Caco-2 (cell line): ENCODE results near the gene FAM13A. TPM values are rescaled to one million over a fixed set of nuclear protein-coding genes. Genes with fewer than 3 reads are reported as not detected.

Source experiments
- BruUV-seq: library from RNA; stranded (reverse); fragments of 400-500 nt; replicated peaks from 2 replicates; lab custom pipeline; 2021; lab: Mats Ljungman, UMichigan
- CTCF ChIA-PET: fragments of 300-600 bp; sonication (Branson Sonifier 250); formaldehyde crosslinking; loops from one replicate; lab custom pipeline; 2022; ENCODE audit warnings: antibody characterized with exemption; lab: Charles Lee
- POLR2A ChIA-PET: fragments of 300-600 bp; sonication (Branson Sonifier 250); formaldehyde crosslinking; loops from one replicate; lab custom pipeline; 2022; ENCODE audit warnings: antibody characterized with exemption; lab: Charles Lee
- DNase-seq, 2 experiments: peaks; one replicate each; pipeline versions ENCODE4 v3.0.0 to v3.0.0-alpha.2; 2020 to 2022
- H3K27me3 ChIP-seq: replicated peaks from 2 replicates; pipeline ENCODE4 v1.6.0; 2011; ENCODE audit warnings: low read length; ENCODE audit not compliant: control insufficient read depth, insufficient read depth
- H3K36me3 ChIP-seq: 2 replicates; pipeline ENCODE4 v1.5.1; 2011; ENCODE audit warnings: low read length; ENCODE audit not compliant: control insufficient read depth, insufficient read depth
- H3K4me1 ChIP-seq: fragments of 250-450 bp; sonication (Bioruptor Pico); 2 replicates; pipeline ENCODE4 v1.5.1; 2020; ENCODE audit warnings: mild to moderate bottlenecking
- H3K4me3 ChIP-seq: 2 replicates; pipeline ENCODE4 v1.5.1; 2011; ENCODE audit warnings: low read depth, mild to moderate bottlenecking, control low read depth, low read length
- H3K9me3 ChIP-seq: fragments of 250-450 bp; sonication (Bioruptor Pico); 2 replicates; pipeline ENCODE4 v1.5.1; 2020; ENCODE audit warnings: mild to moderate bottlenecking, moderate library complexity
- H3K27ac Mint-ChIP-seq: one replicate; pipeline ENCODE4 v1.8.0; 2022; ENCODE audit warnings: mixed read lengths; ENCODE audit not compliant: unreplicated experiment
- H3K27me3 Mint-ChIP-seq: one replicate; pipeline ENCODE4 v1.8.0; 2022; ENCODE audit warnings: mixed read lengths; ENCODE audit not compliant: insufficient read depth, unreplicated experiment
- H3K36me3 Mint-ChIP-seq: one replicate; pipeline ENCODE4 v1.8.0; 2022; ENCODE audit warnings: mild to moderate bottlenecking, mixed read lengths; ENCODE audit not compliant: insufficient read depth, unreplicated experiment
- H3K4me1 Mint-ChIP-seq: one replicate; pipeline ENCODE4 v1.8.0; 2022; ENCODE audit warnings: low read depth, mixed read lengths; ENCODE audit not compliant: unreplicated experiment
- H3K4me3 Mint-ChIP-seq: one replicate; pipeline ENCODE4 v1.8.0; 2022; ENCODE audit warnings: mild to moderate bottlenecking, moderate library complexity, mixed read lengths; ENCODE audit not compliant: unreplicated experiment
- H3K9me3 Mint-ChIP-seq: one replicate; pipeline ENCODE4 v1.8.0; 2022; ENCODE audit warnings: mixed read lengths; ENCODE audit not compliant: unreplicated experiment
- intact Hi-C: fragments of 100-400 bp; cut with micrococcal nuclease; formaldehyde crosslinking; loops from one replicate; pipeline ENCODE4 v1.10.0; 2022; ENCODE audit not compliant: unreplicated experiment
- total RNA-seq: library from RNA; stranded (reverse); gene quantifications from 2 replicates; pipeline ENCODE4 v1.2.3, GENCODE V29; 2022
- TF ChIP-seq, protein P1 (sequence below), 2 experiments: fragments of 200-600 bp in 1 of 2; IDR thresholded peaks; 1 replicate in 1 of 2; 2 replicates in 1 of 2; pipeline versions ENCODE4 v1.5.1 to v1.8.0; 2011 to 2022; ENCODE audit warnings: antibody characterized with exemption in 1 of 2, control low read depth in 1 of 2, inconsistent platforms in 1 of 2, low read depth in 1 of 2, low read length in 1 of 2, mild to moderate bottlenecking in 1 of 2, moderate library complexity in 1 of 2; ENCODE audit not compliant: insufficient read depth in 1 of 2, severe bottlenecking in 1 of 2, unreplicated experiment in 1 of 2

Gene FAM13A
- total RNA-seq, 1 experiment from 2014 or later, result 11.0 TPM

DNA sequence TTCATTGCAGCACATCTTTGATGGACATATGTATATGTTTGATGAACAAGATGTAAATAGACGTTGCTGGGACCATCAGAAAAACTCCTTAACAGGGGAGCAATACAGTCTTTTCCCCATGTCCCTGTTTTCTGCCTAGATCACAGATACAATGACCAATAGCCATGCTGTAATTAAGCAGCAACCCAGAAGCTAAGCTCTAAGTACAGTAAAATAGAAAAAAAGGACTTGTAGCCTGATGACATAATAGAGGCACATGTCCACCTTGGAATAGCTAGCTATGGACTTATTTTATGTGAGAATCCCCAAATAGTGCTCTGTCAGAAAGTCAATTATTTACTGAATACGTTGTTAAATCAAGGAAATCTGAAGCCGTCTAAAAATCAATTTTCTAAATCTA is 14.9 kb downstream of the FAM13A start:
- POLR2A ChIA-PET, result no interaction called here
- no peaks in the 10 kb centered on the region for H3K4me1 Mint-ChIP-seq
- H3K4me3 Mint-ChIP-seq, result no peak overlapping the region

DNA sequence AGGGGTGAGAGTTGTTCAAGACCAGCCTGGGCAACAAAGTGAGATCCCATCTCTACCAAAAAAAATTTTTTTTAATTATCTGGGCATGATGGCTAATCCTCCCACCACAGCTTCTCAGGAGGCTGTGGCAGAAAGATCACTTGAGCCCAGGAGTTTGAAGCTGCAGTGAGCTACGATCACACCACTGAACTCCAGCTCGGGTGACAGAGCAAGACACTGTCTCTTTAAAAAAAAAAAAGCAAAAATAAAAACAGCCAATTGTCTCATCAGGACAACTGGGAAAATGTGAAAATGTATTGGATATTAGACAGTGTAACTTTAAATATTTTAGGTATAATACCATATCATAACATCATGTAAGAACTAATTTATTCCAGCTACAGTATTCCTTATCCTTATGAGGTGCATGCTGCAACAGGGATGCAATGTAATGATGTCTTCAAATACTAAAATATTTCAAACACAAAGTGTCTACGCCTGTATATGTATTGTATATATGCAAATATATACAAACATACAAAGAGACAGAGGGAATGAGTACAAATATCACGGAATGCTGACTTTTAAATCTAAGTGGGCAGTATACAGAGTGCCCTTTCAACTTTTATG is 17.2 kb downstream of the FAM13A start:
- Mint-ChIP-seq H3K4me3 (no peak overlapping the region), H3K9me3 (peaks cover 16% of the 10 kb centered on the region), H3K27me3 (no peaks in the 10 kb centered on the region), H3K4me1 (no peaks in the 10 kb centered on the region), H3K36me3 (no peaks in the 10 kb centered on the region), H3K27ac (no peak overlapping the region)
- Histone ChIP-seq H3K27me3 (no peaks in the 10 kb centered on the region), H3K9me3 (no peaks in the 10 kb centered on the region), H3K36me3 (no peaks in the 10 kb centered on the region), H3K4me3 (no peak overlapping the region), H3K4me1 (no peaks in the 10 kb centered on the region)
- no TSS peak for BruUV-seq
- POLR2A ChIA-PET, result no interaction called here
- CTCF ChIA-PET, result no interaction called here
- no peak for DNase-seq
- intact Hi-C loops, result no loop called here
- TF ChIP-seq, protein P1, sequence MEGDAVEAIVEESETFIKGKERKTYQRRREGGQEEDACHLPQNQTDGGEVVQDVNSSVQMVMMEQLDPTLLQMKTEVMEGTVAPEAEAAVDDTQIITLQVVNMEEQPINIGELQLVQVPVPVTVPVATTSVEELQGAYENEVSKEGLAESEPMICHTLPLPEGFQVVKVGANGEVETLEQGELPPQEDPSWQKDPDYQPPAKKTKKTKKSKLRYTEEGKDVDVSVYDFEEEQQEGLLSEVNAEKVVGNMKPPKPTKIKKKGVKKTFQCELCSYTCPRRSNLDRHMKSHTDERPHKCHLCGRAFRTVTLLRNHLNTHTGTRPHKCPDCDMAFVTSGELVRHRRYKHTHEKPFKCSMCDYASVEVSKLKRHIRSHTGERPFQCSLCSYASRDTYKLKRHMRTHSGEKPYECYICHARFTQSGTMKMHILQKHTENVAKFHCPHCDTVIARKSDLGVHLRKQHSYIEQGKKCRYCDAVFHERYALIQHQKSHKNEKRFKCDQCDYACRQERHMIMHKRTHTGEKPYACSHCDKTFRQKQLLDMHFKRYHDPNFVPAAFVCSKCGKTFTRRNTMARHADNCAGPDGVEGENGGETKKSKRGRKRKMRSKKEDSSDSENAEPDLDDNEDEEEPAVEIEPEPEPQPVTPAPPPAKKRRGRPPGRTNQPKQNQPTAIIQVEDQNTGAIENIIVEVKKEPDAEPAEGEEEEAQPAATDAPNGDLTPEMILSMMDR (IDR thresholded peaks at IDR 0.05; ENCODE audit: insufficient read depth in 1 of 2, low read depth in 1 of 2, low read length in 1 of 2, severe bottlenecking in 1 of 2, unreplicated experiment in 1 of 2), result no peak

More for the DNA sequence above, 14.9 kb downstream of the FAM13A start:
- no TSS peak for BruUV-seq
- Histone ChIP-seq H3K27me3 (no peaks in the 10 kb centered on the region), H3K36me3 (no peaks in the 10 kb centered on the region), H3K9me3 (no peaks in the 10 kb centered on the region), H3K4me3 (no peak overlapping the region), H3K4me1 (no peaks in the 10 kb centered on the region)
- H3K27me3 Mint-ChIP-seq, result no peaks in the 10 kb centered on the region
- no peaks in the 10 kb centered on the region for H3K36me3 Mint-ChIP-seq
- TF ChIP-seq, protein P1 (IDR thresholded peaks at IDR 0.05; ENCODE audit: insufficient read depth in 1 of 2, low read depth in 1 of 2, low read length in 1 of 2, severe bottlenecking in 1 of 2, unreplicated experiment in 1 of 2), result no peak
- no peaks in the 10 kb centered on the region for H3K9me3 Mint-ChIP-seq
- intact Hi-C loops, result no loop called here
- CTCF ChIA-PET, result no interaction called here
- DNase-seq, result no peak
- no peak overlapping the region for H3K27ac Mint-ChIP-seq

DNA sequence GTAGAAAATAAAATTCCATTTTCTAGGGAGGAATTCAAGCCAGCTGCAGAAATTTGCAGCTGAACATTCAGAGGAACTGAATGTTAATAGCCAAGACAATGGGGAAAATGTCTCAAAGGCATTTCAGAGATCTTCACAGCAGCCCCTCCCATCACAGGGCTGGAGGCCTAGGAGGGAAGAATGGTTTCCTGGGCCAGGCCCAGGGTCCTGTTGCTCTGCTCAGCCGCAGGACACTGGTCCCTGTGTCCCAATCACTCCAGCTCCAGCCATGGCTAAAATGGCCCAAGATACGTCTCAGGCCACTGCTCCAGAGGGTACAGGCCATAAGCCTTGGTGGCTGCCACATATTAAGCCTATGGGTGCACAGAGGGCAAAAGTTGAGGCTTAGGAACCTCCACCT is 20.4 kb downstream of the FAM13A start:
- H3K9me3 Mint-ChIP-seq, result peaks cover 17% of the 10 kb centered on the region
- Histone ChIP-seq H3K9me3 (no peaks in the 10 kb centered on the region), H3K4me3 (no peak overlapping the region), H3K4me1 (no peaks in the 10 kb centered on the region), H3K36me3 (no peaks in the 10 kb centered on the region), H3K27me3 (no peaks in the 10 kb centered on the region)
- no peaks in the 10 kb centered on the region for H3K36me3 Mint-ChIP-seq
- no peaks in the 10 kb centered on the region for H3K27me3 Mint-ChIP-seq
- no peak overlapping the region for H3K27ac Mint-ChIP-seq
- DNase-seq, result no peak
- POLR2A ChIA-PET, result no interaction called here
- TF ChIP-seq, protein P1 (IDR thresholded peaks at IDR 0.05; ENCODE audit: insufficient read depth in 1 of 2, low read depth in 1 of 2, low read length in 1 of 2, severe bottlenecking in 1 of 2, unreplicated experiment in 1 of 2), result no peak
- BruUV-seq, result no TSS peak
- no peaks in the 10 kb centered on the region for H3K4me1 Mint-ChIP-seq
- CTCF ChIA-PET, result no interaction called here
- intact Hi-C loops, result no loop called here
- no peak overlapping the region for H3K4me3 Mint-ChIP-seq
